OCI-M2 (cell line): ENCODE results near the gene TOB1.
"Not testable (repeated sequence)": the region's sequence is repeated elsewhere in the genome, so short reads cannot be mapped to it uniquely, and the experiment has no call there.

Experiments used
- DNase-seq: peaks from one replicate; lab custom pipeline; 2025; ENCODE audit not compliant: unreplicated experiment; lab: John Stamatoyannopoulos, UW

TOB1 gene

DNA sequence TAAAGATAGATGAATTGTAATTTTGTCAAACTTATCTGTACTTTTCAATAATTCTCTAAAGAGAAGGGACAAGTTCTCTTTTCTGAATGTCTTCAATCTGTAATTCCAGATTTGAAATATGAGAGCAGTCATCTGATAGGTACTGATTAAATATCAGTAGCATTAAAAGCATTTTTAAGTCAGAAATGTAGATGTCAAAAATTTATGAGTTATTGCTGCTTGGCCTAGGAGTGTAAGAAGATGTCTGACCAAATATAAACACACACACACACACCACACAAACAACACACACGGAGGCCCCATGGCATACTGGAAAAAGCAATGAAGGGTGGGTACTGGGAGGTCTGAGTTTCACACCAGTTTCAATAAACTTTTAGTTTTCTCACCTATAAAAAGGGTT is 2.4 kb upstream of the TOB1 start:
- DNase-seq = no peak

DNA sequence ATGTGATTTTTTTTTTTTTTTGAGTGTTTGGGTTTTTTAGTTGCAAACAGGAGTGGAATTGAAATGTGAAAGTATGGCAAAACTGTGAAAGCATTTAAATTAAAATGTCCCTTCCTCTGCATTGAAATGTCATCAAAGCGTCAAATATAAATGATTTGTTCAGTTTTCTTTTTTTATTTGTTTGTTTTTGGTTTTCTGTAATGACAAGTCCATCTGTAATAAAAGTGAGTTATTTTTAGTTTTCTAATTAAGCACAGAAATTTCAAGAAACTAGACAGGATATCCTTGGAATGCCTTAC is 1.9 kb upstream of the TOB1 start:
- DNase-seq = no peak

DNA sequence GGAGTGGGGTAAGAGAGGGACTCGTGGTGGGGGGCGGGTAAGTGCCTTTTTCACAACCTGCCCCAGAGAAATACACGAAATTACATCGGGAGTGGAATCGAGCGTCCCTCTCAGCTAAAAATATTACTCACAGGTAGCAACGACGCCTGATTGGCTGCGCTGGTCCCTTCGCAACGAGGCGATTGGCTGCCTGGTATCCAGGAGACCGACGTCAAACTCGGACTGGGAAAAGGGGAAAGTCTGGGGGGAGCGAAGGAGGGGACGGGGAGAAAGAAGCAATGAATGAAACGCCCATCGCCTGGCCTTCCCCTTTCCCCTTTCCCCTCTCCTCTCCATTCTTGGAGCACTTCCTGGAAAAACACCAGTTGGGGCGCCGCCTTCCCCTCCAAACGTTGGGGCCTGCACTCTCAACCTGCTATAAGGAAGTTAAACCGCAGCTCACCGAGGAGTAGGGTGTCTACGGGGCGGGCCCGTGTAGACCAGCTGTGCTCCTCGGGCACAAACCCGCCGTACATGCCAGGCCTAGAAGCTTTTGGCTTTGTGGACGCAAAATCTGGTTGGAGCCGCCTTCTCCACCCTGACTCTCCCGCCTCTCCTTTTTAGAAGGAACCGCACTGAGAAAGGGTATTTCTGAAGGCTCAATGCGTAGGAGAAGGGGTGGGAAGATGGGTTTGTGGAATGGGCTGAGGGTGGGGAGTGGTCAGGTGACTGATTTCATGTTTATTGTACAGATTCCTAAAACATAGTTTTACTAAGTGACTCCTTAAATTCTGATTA is 1.4 kb upstream of the TOB1 start:
- peak; percentile 58 for DNase-seq

DNA sequence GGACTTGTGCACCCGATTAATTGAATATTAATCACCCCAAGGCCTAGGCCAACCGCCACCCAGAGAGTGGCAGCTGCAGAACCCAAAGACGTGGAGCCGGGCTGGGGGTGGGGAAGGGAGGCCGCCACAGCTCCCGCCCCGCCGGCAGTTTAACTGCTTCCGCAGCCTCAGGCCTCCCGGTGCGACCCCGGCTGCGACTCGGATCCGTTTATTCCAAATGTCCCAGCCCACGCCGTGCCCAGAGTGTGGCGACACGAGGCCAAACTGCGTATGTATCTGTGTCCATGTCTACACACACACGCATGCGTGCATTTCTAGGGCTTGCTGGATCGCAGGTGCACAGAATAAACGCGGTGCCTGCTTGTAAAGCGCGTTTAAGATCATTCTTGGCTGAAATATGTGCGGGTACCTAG is 802 bp upstream of the TOB1 start:
- no peak for DNase-seq

DNA sequence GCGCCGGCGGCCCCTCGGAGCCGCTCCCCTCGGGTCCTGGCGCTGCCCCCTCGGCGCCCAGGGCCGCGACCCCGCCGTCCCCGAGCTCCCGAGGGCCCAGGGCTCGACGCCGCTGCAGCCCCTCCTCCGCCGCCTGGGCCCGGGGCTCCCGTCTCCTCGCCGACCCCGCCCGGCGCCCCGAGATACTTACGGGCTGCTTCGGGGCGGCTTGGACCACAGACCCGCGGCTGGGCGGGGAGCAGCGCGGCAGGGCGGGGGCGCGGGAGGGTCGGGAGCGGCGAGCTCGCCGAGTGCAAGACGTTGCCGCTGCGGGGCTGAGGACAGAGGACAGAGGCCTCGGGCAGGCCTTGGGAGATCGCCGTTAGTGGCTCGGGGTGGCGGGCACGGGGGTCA is 290 bp downstream of the TOB1 start:
- no peak for DNase-seq

DNA sequence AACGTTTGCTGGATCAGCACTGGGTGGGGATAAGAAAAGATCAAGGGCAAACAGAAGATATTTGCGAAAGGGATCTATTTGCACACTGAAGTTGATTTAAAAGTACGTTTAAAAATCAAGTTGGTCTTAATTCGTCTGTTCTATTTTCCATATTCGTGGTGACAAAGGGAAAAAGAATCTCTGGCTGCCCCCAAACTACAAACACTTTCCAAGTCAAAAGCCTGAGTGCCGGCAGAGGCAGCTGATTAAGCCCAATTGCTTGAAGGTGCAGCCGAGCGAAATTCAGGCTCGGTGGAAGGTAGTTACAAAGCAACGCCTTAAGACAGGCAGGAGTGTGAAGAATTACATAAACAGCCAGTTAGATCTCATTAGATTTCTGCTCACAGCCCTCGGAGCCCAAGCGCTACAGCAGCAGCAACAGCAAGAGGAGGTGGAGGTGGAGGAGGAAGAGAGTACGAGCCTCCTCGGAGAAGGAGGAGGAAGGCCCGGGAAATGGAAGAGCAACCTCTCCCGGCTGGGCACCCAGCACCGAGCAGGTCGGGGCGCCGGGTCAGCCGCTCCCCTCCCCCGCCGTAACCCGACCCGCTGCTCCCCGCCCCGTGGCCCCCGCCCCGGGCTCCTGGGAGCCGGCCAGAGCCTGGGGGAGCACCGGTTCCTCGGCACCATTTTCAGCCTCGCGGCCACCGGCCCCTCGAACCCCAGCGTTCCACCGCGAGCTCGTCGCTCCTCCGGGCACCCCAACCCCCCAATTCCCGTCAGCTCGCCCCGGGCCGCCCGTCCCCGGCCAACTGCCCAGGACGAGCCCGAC is 890 bp downstream of the TOB1 start:
- no peak for DNase-seq

DNA sequence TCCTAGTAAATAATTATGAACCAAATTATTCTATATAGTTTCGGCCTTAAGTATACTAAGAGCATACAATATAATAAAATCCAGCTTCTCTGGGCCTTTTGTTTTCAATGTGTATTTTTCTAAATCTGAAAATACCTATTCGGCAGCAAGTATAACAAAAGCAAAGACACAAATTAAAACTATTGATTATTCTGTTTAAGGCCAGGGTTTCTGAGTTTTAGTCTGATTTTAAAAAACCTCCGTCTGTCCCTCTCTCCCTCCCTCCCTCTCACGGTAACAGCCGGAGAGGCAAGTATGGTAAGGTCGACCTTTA is 1.5 kb downstream of the TOB1 start:
- DNase-seq = no peak

DNA sequence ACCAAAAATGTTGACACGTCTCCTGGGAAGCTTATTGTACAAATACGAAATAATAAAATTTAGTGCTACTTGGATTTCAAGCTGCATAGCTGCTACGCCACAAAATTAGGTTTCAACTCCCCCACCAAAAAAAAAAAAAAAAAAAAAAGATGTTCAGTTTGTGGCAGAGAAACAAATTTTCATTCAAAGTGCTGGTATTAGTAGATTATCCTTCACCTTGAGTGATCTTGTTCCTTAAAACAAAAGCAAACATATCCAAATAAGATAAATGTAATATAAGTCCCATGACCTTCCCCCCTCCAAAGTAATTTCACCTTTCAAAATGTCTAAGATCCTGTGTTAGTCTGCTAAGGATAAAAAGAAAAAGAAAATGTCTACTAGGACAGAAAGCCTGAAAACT is 2.2 kb downstream of the TOB1 start:
- no peak for DNase-seq

DNA sequence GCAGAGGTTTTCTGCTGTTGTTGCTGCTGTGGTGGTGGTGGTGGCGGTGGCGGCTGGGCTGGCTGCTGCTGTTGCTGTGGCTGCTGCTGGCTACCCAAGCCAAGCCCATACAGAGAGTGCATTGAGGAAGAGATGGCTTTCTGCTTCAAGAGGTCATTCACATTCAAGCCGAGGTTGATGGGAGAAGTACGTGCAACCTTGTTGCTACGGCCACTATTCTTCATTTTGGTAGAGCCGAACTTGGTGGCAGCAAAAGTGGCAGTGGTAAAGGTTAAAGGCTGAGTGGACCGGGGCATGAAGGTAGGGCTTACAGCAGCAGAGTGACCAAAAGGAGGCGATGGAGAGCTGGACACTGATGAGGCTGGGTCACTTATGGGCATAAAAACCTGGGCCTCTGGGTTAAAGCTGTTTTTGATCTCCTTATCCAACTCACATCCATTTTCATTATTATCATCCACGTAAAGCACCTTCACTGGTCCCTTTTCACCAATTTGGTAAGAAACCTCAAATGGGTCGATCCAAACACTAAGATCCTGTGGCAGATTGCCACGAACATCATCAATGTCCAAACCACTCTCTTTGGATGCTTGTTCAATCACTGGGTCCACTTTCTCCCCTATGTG is 2.8 kb downstream of the TOB1 start:
- DNase-seq = no peak

DNA sequence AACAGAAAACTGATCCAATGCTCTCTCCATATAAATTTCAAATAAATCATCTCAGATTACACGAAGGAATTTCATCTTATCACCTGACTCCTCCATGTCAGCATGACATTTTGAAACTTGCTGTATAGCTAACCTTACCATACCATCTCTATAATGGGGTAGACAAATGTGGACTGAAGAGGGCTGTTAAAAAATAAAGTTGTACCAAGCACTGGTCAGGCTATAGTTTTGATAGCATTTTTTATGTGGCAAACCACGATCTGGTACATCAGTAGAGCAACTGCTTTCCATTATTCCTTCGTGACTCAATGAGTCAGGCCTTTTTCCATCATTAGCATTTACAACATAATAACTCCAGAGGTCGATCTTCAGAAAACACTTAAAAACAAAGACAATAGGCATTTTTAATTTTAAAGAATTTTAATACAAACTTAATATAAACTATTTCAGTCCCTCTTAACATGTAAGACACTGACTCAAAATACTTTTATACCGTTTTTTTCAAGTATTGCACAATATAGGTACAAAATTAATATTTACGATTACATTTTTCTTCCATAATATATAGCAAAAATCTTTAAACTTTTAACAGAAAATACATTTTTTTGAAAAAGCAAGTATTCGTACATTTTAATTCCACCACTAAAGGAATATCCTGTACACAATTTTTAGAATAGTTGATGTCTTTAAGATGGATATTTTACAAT is 4.2 kb downstream of the TOB1 start:
- DNase-seq = no peak

DNA sequence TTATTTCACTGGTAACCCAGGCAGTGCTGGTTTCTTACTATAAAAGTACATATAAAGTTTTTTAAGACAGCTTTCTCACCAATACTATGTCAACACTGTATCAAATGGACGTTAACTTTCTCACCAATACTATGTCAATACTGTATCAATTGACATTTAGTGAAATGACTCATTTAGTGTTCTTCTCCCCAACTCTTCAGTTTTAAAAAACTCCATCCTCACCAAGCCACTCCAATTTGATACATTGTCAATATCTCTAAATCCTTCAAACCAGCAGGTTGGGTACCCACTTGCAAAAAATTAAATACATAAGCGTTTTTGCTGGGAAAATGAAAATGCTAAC is 4.8 kb downstream of the TOB1 start:
- DNase-seq = no peak

DNA sequence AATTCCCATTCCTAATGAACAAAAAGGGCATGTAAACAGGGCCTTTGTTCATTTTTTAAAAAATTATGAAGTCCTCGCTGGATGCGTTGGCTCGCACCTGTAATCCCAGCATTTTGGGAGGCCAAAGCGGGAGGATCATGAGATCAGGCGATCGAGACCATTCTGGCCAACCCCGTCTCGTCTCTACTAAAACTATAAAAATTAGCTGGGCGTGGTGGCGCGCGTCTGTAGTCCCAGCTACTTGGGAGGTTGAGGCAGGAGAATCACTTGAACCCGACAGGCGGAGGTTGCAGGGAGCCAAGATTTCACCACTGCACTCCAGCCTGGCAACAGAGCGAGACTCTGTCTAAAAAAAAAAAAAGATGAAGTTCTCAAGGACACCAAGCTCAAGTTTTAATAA is 6.4 kb downstream of the TOB1 start:
- DNase-seq = not testable (repeated sequence)

DNA sequence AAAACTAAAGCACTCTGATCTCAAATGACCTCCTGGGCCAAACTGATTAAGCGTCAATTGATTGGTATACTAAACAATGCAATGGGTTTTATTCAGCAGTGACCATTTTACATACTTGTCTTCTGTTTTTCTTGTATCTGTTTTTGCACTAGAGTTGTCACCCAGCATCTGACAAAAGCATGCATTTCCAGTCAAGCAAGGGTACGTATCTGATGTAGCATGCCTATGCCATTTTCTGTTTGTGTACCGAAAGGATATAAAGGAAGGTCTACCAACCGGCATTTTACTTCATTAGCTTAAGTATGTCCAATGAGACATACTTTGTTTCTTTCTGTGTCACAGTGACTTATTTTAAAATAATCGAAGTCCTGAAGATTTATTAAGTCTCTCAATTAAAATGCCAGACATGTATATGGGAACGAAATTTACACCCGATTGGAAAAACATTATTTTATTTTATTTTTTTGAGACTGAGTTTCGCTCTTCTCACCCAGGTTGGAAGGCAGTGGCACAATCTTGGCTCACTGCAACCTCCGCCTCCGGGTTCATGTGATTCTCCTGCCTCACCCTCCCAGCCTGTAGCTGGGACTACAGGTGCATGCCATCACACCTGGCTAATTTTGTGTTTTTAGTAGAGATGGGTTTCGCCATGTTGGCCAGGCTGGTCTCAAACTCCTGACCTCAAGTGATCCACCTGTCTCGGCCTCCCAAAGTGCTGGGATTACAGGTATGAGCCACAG is 7.5 kb downstream of the TOB1 start:
- DNase-seq = no peak

DNA sequence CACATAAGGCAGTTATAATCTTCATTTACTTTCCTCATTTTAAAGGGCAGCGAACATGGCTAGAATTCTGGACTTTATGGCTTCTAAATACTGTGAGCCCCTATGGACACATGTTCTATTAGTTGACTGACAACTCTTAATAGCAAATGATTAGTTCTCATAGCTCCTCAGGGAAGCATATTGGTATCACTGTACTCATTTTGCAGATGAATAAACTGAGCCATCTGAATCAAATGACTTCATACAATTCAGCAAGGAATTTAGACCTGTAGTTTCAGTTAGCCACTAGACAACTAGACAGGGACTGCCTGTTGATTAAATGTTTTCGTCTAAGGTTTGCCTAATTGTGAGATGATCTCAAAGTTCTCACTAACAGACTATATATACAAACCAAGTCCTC is 9.7 kb downstream of the TOB1 start:
- DNase-seq = no peak

DNA sequence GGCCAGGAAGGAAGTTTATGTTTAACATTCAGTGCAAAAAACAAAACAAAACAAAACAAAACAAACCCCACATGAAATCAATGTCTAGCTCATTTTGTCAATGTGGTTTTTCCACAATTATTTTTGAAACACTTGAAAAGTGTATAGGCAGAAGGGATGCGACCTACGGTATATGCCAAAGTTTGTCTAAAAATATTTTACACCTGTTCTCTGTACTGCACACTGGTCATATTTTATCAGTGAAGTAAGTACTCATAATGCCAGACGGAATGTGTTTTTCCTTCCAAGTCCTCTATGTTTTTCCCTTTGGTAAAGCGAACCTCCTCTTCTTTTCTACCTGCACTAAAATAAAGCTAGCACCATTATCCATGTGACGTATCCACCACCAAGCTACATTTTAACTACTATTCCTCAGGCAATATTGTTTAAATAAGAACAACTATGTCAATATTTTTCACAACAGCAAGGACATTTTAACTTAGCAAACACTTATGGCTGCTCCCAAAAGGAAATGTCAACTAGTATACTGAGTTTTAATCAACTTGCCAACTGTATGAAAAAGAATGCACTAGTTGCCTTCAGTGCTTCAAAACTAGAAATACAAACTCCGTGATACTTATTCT is 10.3 kb downstream of the TOB1 start:
- DNase-seq = no peak

DNA sequence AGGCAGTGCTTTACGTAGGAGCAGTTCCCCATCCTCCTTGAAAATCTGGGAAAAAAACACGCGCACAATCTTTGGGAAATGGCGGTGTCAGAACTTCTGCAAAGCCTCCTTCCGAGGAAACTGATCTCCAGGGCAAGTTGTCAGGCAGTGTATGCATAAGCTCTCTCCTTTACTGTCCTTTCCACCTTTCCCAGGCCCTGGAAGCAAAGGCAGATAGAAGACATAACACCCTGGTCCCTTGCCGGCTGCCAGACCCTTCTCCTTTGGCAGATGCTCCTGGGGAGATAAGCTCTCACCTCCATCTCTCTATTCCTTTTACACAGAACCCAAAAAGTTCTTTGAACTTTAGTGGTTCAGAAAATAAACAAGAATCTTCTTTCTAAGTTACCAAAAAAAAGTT is 12.4 kb downstream of the TOB1 start:
- no peak for DNase-seq

DNA sequence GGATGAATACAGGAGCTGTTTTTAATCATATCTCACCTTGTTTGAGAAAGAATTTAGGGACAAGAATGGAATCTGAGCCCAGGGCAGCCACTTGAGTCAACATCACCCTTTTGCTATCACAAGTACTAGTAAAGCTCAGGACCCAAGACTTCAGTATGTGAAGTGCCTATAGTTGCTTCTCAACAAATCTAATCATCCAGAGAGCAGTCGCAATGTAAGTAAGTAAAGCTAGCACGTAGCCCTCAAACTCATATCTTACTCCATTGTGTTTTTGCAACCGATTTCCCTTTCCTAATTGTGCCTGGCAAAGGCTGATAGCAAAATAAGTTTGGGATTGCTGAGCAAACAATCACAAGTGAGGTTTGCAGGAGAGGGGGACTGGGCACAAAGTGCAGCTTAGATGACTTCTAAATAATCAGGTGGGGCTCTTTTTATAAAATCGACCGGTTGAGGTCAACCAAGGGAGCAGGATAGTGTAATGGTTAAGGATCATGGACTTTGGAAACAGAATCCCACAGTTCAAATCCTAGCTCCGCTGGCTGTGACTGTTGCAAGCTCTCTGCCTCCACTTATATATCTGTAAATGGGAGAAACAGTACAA is 13.0 kb downstream of the TOB1 start:
- no peak for DNase-seq

DNA sequence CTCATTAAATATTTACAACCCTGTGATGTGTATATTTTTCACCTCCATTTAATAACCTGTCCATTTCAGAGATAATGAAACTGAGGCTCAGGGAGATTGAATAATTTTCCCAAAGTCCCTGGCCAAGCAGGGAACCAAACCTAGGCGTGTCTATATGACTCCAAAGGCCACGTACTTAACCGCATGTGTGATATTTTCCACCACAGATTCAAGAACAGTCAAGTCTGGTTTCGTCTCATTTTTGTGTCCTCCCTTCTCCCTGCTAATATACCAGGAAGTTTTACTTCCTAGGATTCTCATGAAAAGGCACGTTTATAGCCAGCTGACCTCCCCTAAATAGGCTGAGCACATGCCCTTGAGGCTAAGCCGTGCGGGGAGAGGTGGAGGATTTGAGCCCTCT is 15.5 kb downstream of the TOB1 start:
- DNase-seq = no peak

DNA sequence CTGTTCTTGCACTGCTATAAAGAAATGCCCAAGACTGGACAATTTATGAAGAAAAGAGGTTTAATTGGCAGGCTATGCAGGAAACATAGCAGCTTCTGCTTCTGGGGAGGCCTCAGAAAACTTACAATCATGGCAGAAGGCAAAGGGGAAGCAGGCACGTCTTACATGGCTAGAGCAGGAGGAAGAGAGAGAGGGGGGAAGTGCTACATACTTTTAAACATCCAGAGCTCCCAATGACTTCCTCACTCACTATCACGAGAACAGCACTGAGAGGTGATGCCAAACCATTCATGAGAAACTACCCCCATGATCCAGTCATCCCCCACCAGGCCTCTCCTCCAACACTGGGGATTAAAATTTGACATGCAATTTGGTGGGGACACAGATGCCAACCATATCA is 17.4 kb downstream of the TOB1 start:
- no peak for DNase-seq

DNA sequence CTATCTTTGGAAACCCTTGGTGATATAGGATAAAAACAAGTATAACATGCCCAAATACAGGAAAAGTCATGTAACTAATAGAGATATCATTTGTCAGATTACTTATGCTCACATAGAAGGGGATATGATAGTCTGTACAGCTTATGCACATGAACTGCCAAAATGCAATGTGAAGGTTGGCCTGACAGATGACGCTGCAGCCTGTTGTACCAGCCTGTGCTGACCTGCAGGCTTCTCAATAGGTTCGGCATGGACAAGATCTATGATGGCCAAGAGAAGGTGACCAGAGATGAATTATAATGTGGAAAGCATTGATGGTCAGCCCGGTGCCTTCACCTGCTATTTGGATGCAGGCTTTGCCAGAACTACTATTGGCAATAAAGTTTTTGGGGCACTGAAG is 18.1 kb downstream of the TOB1 start:
- DNase-seq = no peak

DNA sequence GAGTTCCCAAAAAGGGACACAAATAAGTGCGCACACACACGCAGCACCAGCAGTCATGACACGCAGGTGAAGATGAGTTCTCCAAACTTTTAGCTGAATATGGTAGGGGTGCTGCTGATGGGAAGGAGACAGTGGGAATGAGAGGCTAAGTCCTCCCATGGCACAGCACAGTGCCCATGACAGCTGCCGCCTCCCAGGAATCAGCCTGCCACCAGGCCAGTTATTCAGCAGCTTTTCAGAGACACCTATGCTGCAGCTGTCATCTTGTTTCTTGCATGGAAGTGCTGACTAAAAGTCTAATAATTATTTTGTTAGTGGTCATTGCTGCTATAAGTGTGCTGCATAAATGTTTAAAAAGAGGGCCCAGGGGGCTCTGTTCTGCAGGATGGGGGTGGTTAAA is 18.6 kb downstream of the TOB1 start:
- DNase-seq = no peak
